ENCODE results near the gene NEO1.

- TF ChIP-seq POLR2A (IDR thresholded peaks at IDR 0.05) (no peak), CTCF (IDR thresholded peaks at IDR 0.05) (no peak)
These were observed 26.5 kb downstream of the NEO1 start for GRCh38 chr15:73078722-73079121.

Measured in uterus (tissue), 2 donors.